Mesendoderm (in vitro differentiated cells): Measurements from ENCODE around the gene GSE1.

Source experiments
- DNase-seq: peaks from one replicate; pipeline ENCODE4 v3.0.0; 2013
- H2AK5ac ChIP-seq: 2 replicates; pipeline ENCODE4 v1.6.1; 2013; ENCODE audit warnings: low read length, inconsistent platforms
- H2BK120ac ChIP-seq: 2 replicates; pipeline ENCODE4 v1.6.1; 2013; ENCODE audit warnings: low read depth, mild to moderate bottlenecking, low read length, moderate library complexity, mixed read lengths
- H2BK15ac ChIP-seq: replicated peaks from 2 replicates; pipeline ENCODE4 v1.6.1; 2013; ENCODE audit warnings: low read depth, mild to moderate bottlenecking, moderate library complexity
- H2BK5ac ChIP-seq: 2 replicates; pipeline ENCODE4 v1.6.1; 2013; ENCODE audit warnings: low read length, inconsistent platforms
- H3K18ac ChIP-seq: 2 replicates; pipeline ENCODE4 v1.6.1; 2013; ENCODE audit warnings: mild to moderate bottlenecking, low read length, mixed read lengths
- H3K23ac ChIP-seq: one replicate; pipeline ENCODE4 v1.6.1; 2013; ENCODE audit warnings: low read length
- H3K27ac ChIP-seq: 2 replicates; pipeline ENCODE4 v1.5.1; 2013; ENCODE audit warnings: low read depth, mild to moderate bottlenecking, inconsistent platforms, low read length, moderate library complexity
- H3K27me3 ChIP-seq: 2 replicates; pipeline ENCODE4 v1.6.1; 2013; ENCODE audit warnings: low read length, control low read depth, mild to moderate bottlenecking, inconsistent platforms; ENCODE audit not compliant: insufficient read depth, poor library complexity
- H3K36me3 ChIP-seq: 2 replicates; pipeline ENCODE4 v1.6.1; 2013; ENCODE audit warnings: low read length, inconsistent platforms; ENCODE audit not compliant: control insufficient read depth, insufficient read depth
- H3K4ac ChIP-seq: one replicate; pipeline ENCODE4 v1.6.1; 2013; ENCODE audit warnings: low read depth, mild to moderate bottlenecking, low read length, moderate library complexity
- H3K4me1 ChIP-seq: 2 replicates; pipeline ENCODE4 v1.6.1; 2013; ENCODE audit warnings: low read depth, low read length, inconsistent platforms; ENCODE audit not compliant: control insufficient read depth
- H3K4me2 ChIP-seq: 2 replicates; pipeline ENCODE4 v1.6.1; 2013; ENCODE audit warnings: low read length
- H3K4me3 ChIP-seq: 2 replicates; pipeline ENCODE4 v1.5.1; 2013; ENCODE audit warnings: mild to moderate bottlenecking, low read length
- H3K56ac ChIP-seq: one replicate; pipeline ENCODE4 v1.6.1; 2013; ENCODE audit warnings: low read length
- H3K79me1 ChIP-seq: 2 replicates; pipeline ENCODE4 v1.6.1; 2013; ENCODE audit warnings: low read length, inconsistent platforms
- H3K79me2 ChIP-seq: 2 replicates; pipeline ENCODE4 v1.6.1; 2013; ENCODE audit warnings: mild to moderate bottlenecking, low read length; ENCODE audit not compliant: control insufficient read depth, insufficient read depth
- H3K9ac ChIP-seq: 2 replicates; pipeline ENCODE4 v1.6.1; 2013; ENCODE audit warnings: low read length, inconsistent platforms
- H4K5ac ChIP-seq: one replicate; pipeline ENCODE4 v1.6.1; 2013; ENCODE audit warnings: low read length
- H4K8ac ChIP-seq: one replicate; pipeline ENCODE4 v1.6.1; 2013; ENCODE audit warnings: low read depth, mild to moderate bottlenecking, control low read depth, low read length, moderate library complexity
- whole genome bisulfite sequencing: extraction: QIAGEN DNeasy Blood & Tissue Kit; methylation state at CpG from one replicate; pipeline ENCODE4 v1.1.7; 2013; ENCODE audit warnings: low lambda C conversion rate, missing lambda C conversion rate; ENCODE audit not compliant: insufficient coverage; ENCODE audit errors: extremely low coverage; 5-methylcytosine and 5-hydroxymethylcytosine counted together

Gene GSE1

DNA sequence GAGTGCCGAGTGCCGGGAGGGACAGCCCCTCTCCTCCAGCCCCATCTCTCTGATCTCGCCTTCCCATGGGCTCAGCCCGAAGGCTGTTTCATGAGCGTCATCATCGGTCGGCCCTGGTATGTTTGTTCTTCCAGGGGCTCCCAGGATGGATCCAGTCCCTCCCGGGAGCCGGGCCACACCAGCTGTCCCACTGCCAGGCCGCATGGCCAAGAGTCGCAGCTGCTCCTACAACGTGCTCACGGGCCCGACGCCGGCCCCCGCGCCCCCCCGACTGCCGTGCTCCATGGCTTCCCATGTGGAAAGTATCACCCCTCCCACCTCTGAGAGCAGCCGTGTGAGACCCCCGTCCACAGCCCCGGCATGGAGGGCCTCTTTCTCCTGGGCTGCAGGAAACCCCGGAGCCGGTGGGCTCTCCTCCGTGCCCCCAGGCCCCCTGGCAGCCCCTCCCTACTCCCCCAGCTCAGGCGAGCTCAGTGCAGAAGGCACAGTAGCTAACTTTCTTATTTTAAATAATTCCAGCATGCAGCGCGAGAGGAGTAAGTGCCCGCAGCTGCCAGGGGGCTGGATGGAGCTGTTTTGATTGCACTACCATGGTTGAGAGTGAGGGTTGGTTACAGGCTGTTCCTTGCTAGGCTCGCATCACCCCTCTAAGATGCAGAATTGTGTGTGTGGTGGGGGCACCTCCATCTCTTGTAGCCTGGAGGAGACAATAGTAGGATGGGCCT lies 26.6 kb upstream of the GSE1 start:
- Histone ChIP-seq H3K79me1 (peaks cover 27% of the 10 kb centered on the region), H2BK15ac (no peak overlapping the region), H3K56ac (no peak overlapping the region), H2BK120ac (no peak overlapping the region), H3K27ac (no peak overlapping the region), H3K4me1 (peaks cover 16% of the 10 kb centered on the region), H2BK5ac (no peak overlapping the region), H4K5ac (no peak overlapping the region), H3K27me3 (no peaks in the 10 kb centered on the region), H3K4me3 (no peak overlapping the region), H2AK5ac (no peak overlapping the region), H3K18ac (no peak overlapping the region), H3K23ac (no peak overlapping the region), H3K79me2 (peaks cover 19% of the 10 kb centered on the region), H3K4ac (no peak overlapping the region), H3K9ac (no peak overlapping the region), H3K4me2 (no peak overlapping the region), H4K8ac (no peak overlapping the region), H3K36me3 (no peaks in the 10 kb centered on the region)
- no peak for DNase-seq
- no CpG with 5 or more reads among the region's 31 CpGs for WGBS

DNA sequence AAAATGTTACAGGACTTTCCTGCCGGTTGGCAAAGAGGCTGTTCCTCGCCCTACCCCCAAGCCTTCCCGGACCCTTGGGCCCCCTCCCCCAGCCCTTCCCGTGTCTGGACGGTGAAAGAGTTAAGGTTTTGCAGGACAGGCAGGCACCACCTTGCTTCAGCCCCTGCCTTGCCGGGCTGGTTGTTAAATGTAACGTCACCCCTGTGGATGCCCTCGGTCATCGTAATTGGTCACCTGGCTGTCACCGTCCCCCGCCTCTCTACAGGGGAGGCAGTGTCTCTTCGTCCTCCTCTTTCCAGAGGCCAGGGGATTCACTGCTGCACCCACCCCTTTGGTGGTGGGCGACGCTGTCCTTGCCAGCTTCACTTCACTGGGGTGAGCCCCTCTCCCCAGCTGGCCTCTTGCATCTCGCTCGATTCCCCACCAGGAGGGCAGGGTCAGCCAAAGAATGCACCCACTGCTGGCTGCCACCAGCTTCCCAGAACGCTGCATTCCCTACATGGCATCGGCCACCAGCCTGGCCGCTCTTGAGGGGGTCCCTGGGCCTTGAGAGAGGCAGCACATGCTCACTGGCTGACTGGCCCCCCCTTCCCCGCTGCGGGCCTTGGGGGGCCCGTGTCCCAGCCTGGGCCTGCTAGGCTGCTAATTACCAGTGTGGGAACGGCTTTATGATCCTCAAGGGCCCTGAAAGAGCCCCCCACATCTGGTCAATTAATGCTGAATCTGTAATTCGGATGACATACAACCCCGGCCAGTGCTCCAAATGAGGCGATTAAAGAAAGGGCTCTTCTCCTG lies 25.2 kb upstream of the GSE1 start:
- WGBS: no CpG with 5 or more reads among the region's 26 CpGs
- Histone ChIP-seq H3K27ac (no peak overlapping the region), H3K36me3 (no peaks in the 10 kb centered on the region)

GRCh38 chr16:85588562-85589503 lies 24.3 kb upstream of the GSE1 start:
- H3K4me1 ChIP-seq: peaks cover 5% of the 10 kb centered on the region
- H2BK120ac ChIP-seq: no peak overlapping the region
- H3K4ac ChIP-seq: no peak overlapping the region
- H2BK5ac ChIP-seq: no peak overlapping the region
- no peak overlapping the region for H2AK5ac ChIP-seq
- peaks cover 21% of the 10 kb centered on the region for H3K79me1 ChIP-seq
- H3K79me2 ChIP-seq: peaks cover 18% of the 10 kb centered on the region
- H3K4me3 ChIP-seq: no peak overlapping the region
- H3K23ac ChIP-seq: no peak overlapping the region
- H4K8ac ChIP-seq: no peak overlapping the region
- H3K18ac ChIP-seq: no peak overlapping the region
- no peaks in the 10 kb centered on the region for H3K27me3 ChIP-seq
- H3K36me3 ChIP-seq: no peaks in the 10 kb centered on the region
- H3K56ac ChIP-seq: no peak overlapping the region
- H3K4me2 ChIP-seq: no peak overlapping the region
- H2BK15ac ChIP-seq: no peak overlapping the region
- no peak overlapping the region for H3K27ac ChIP-seq
- no peak overlapping the region for H3K9ac ChIP-seq
- no peak for DNase-seq
- no CpG with 5 or more reads among the region's 27 CpGs for WGBS
- no peak overlapping the region for H4K5ac ChIP-seq

More for the DNA sequence above, 25.2 kb upstream of the GSE1 start:
- Histone ChIP-seq H3K4ac (no peak overlapping the region), H3K9ac (no peak overlapping the region), H4K8ac (no peak overlapping the region), H3K79me1 (peaks cover 25% of the 10 kb centered on the region), H2BK15ac (no peak overlapping the region), H3K56ac (peak overlapping the region; percentile 22), H3K4me1 (peaks cover 11% of the 10 kb centered on the region), H2BK120ac (no peak overlapping the region), H4K5ac (no peak overlapping the region), H3K27me3 (no peaks in the 10 kb centered on the region), H2BK5ac (no peak overlapping the region), H3K18ac (no peak overlapping the region), H3K4me3 (no peak overlapping the region), H3K79me2 (peaks cover 18% of the 10 kb centered on the region), H3K4me2 (no peak overlapping the region), H2AK5ac (no peak overlapping the region), H3K23ac (peak overlapping the region; percentile 50)
- DNase-seq: no peak

- Histone ChIP-seq H3K4me2 (no peak overlapping the region), H3K36me3 (no peaks in the 10 kb centered on the region), H2BK120ac (no peak overlapping the region), H4K8ac (no peak overlapping the region), H3K4ac (no peak overlapping the region), H3K9ac (no peak overlapping the region), H3K79me1 (peaks cover 22% of the 10 kb centered on the region), H2AK5ac (no peak overlapping the region), H2BK15ac (no peak overlapping the region), H3K4me1 (peaks cover 3% of the 10 kb centered on the region), H3K4me3 (no peak overlapping the region), H3K27ac (no peak overlapping the region), H3K27me3 (no peaks in the 10 kb centered on the region), H3K79me2 (peaks cover 18% of the 10 kb centered on the region), H3K56ac (no peak overlapping the region), H3K18ac (no peak overlapping the region), H2BK5ac (no peak overlapping the region), H3K23ac (no peak overlapping the region), H4K5ac (no peak overlapping the region)
- WGBS: 100% methylated on average over 7 of the region's 20 CpGs
- DNase-seq: no peak
Measured at GRCh38 chr16:85589688-85590505, 23.2 kb upstream of the GSE1 start.

DNA sequence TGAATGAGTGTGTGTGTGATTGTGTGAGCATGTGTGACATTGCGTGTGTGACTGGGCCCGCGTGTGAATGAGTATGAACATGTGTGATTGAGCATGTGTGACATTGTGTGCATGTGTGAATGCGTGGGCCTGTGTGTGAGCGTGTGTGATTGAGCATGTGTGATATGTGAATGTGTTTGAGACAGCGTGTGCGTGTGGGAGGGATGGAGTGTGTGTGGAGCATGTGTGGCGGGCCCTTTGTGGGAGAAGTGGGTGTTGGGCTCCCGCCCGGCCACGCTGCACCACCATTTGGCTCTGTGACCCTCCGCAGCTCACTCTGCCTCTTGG lies 22.7 kb upstream of the GSE1 start:
- H4K8ac ChIP-seq: no peak overlapping the region
- peaks cover 18% of the 10 kb centered on the region for H3K79me2 ChIP-seq
- H3K27me3 ChIP-seq: no peaks in the 10 kb centered on the region
- no peak overlapping the region for H3K4ac ChIP-seq
- no peak overlapping the region for H3K9ac ChIP-seq
- no peak for DNase-seq
- H3K36me3 ChIP-seq: no peaks in the 10 kb centered on the region
- H2BK120ac ChIP-seq: no peak overlapping the region
- no peak overlapping the region for H3K18ac ChIP-seq
- no peak overlapping the region for H4K5ac ChIP-seq
- no peak overlapping the region for H2BK5ac ChIP-seq
- no peak overlapping the region for H3K4me3 ChIP-seq
- peaks cover 22% of the 10 kb centered on the region for H3K79me1 ChIP-seq
- no CpG with 5 or more reads among the region's 12 CpGs for WGBS
- no peak overlapping the region for H3K4me2 ChIP-seq
- H3K56ac ChIP-seq: no peak overlapping the region
- no peak overlapping the region for H3K27ac ChIP-seq
- peaks cover 3% of the 10 kb centered on the region for H3K4me1 ChIP-seq
- no peak overlapping the region for H2AK5ac ChIP-seq
- no peak overlapping the region for H3K23ac ChIP-seq
- H2BK15ac ChIP-seq: no peak overlapping the region
